Tibial nerve (tissue), 4 donors: ENCODE results near the gene TLK1. TPM values are rescaled to one million over a fixed set of nuclear protein-coding genes. Genes with fewer than 3 reads are reported as not detected.

Source experiments
- DNase-seq, 2 donors: peaks; one replicate each; pipeline ENCODE4 v3.0.0-alpha.2; 2019; ENCODE audit warnings: low spot score in 2 of 2
- H3K27ac ChIP-seq, 4 donors: fragments of 200-600 bp; sonication (generic) in 3 of 4; one replicate each; pipeline ENCODE4 v1.5.1; 2017 to 2019; ENCODE audit warnings: mild to moderate bottlenecking in 1 of 4
- H3K27me3 ChIP-seq, 2 donors: fragments of 200-600 bp; sonication (generic) in 1 of 2; one replicate each; pipeline versions ENCODE4 v1.5.1 to v1.6.0; 2017 to 2019
- H3K36me3 ChIP-seq, 3 donors: fragments of 200-600 bp; sonication (generic); one replicate each; pipeline ENCODE4 v1.5.1; 2018 to 2019
- H3K4me1 ChIP-seq, 4 donors: fragments of 200-600 bp; sonication (generic) in 3 of 4; one replicate each; pipeline ENCODE4 v1.5.1; 2017 to 2019
- H3K4me3 ChIP-seq, 4 donors: fragments of 200-600 bp; sonication (generic) in 3 of 4; one replicate each; pipeline ENCODE4 v1.5.1; 2017 to 2019; ENCODE audit warnings: mild to moderate bottlenecking in 1 of 4, moderate library complexity in 1 of 4
- H3K9me3 ChIP-seq, 4 donors: fragments of 200-600 bp; sonication (generic) in 3 of 4; one replicate each; pipeline ENCODE4 v1.5.1; 2017 to 2019
- CTCF ChIP-seq, 5 experiments: fragments of 200-600 bp in 3 of 5; fragments of 450-650 bp in 2 of 5; sonication (generic) in 3 of 5; IDR thresholded peaks; one replicate each; pipeline ENCODE4 v1.5.1; 2016 to 2019; ENCODE audit warnings: antibody characterized with exemption in 5 of 5, mild to moderate bottlenecking in 3 of 5, moderate library complexity in 2 of 5
- EP300 ChIP-seq, 2 donors: sonication (generic); formaldehyde crosslinking; IDR thresholded peaks; one replicate each; pipeline ENCODE4 v1.6.1; 2017; ENCODE audit warnings: antibody characterized with exemption in 2 of 2, mild to moderate bottlenecking in 1 of 2
- POLR2A ChIP-seq, 2 donors: fragments of 450-650 bp; IDR thresholded peaks; one replicate each; pipeline ENCODE4 v1.6.1; 2017; ENCODE audit warnings: antibody characterized with exemption in 2 of 2, mild to moderate bottlenecking in 2 of 2, moderate library complexity in 2 of 2
- WGBS, 2 donors: methylation state at CpG; one replicate each; pipeline ENCODE4 v1.1.5; 2018; 5-methylcytosine and 5-hydroxymethylcytosine counted together
- total RNA-seq, 4 donors: library from RNA; depleted of rRNA; stranded (reverse); fragments of >200 nt; gene quantifications; one replicate each; pipeline ENCODE4 v1.1.0, GENCODE V29; 2016

Gene TLK1
- total RNA-seq, 4 donors from 2014 or later: 25.7 to 54.7 (median 45.4) TPM

GRCh38 chr2:171187177-171187576 lies 26.5 kb upstream of the TLK1 start:
- WGBS, 2 donors: 89 to 93% methylated on average over 2 of the region's 2 CpGs
- H3K4me3 ChIP-seq: no peak overlapping the region
- H3K9me3 ChIP-seq: no peaks in the 10 kb centered on the region
- no peaks in the 10 kb centered on the region for H3K4me1 ChIP-seq
- H3K27ac ChIP-seq: no peak overlapping the region
- no peak for TF ChIP-seq POLR2A (IDR thresholded peaks at IDR 0.05)
- no peak for TF ChIP-seq CTCF (IDR thresholded peaks at IDR 0.05)
- TF ChIP-seq EP300 (IDR thresholded peaks at IDR 0.05): no peak
- no peaks in the 10 kb centered on the region for H3K36me3 ChIP-seq
- DNase-seq: no peak
- H3K27me3 ChIP-seq: no peaks in the 10 kb centered on the region

- H3K9me3 ChIP-seq: no peaks in the 10 kb centered on the region
- no peak overlapping the region for H3K27ac ChIP-seq
- peaks cover 0 to 5% (median 0%) of the 10 kb centered on the region in 4 donors for H3K4me1 ChIP-seq
- H3K36me3 ChIP-seq: no peaks in the 10 kb centered on the region
- no peak for DNase-seq
- 62 to 66% methylated on average over 3 of the region's 3 CpGs for WGBS, 2 donors
- no peak for TF ChIP-seq CTCF (IDR thresholded peaks at IDR 0.05)
- no peak for TF ChIP-seq EP300 (IDR thresholded peaks at IDR 0.05)
- TF ChIP-seq POLR2A (IDR thresholded peaks at IDR 0.05): no peak
- H3K27me3 ChIP-seq: no peaks in the 10 kb centered on the region
- H3K4me3 ChIP-seq: no peak overlapping the region
These were observed 25.2 kb upstream of the TLK1 start for GRCh38 chr2:171185941-171186340.

GRCh38 chr2:171185165-171185818 lies 24.6 kb upstream of the TLK1 start:
- Histone ChIP-seq H3K27me3 (no peaks in the 10 kb centered on the region), H3K27ac (no peak overlapping the region), H3K4me3 (no peak overlapping the region), H3K9me3 (no peaks in the 10 kb centered on the region), H3K4me1 (peaks cover 0 to 5% (median 0%) of the 10 kb centered on the region in 4 donors), H3K36me3 (no peaks in the 10 kb centered on the region)
- DNase-seq: no peak
- 75 to 76% methylated on average over 2 of the region's 2 CpGs for WGBS, 2 donors
- TF ChIP-seq EP300 (IDR thresholded peaks at IDR 0.05): no peak
- TF ChIP-seq POLR2A (IDR thresholded peaks at IDR 0.05): no peak
- TF ChIP-seq CTCF (IDR thresholded peaks at IDR 0.05): no peak

- Histone ChIP-seq H3K4me1 (peaks cover 0 to 5% (median 0%) of the 10 kb centered on the region in 4 donors), H3K4me3 (no peak overlapping the region), H3K27me3 (no peaks in the 10 kb centered on the region), H3K36me3 (no peaks in the 10 kb centered on the region), H3K9me3 (no peaks in the 10 kb centered on the region), H3K27ac (no peak overlapping the region)
- TF ChIP-seq CTCF (IDR thresholded peaks at IDR 0.05) (no peak), EP300 (IDR thresholded peaks at IDR 0.05) (no peak), POLR2A (IDR thresholded peaks at IDR 0.05) (no peak)
- WGBS, 2 donors: 48 to 62% methylated on average over 9 of the region's 9 CpGs
- no peak for DNase-seq
These were observed 20.7 kb upstream of the TLK1 start for GRCh38 chr2:171181064-171182049.
